ENCODE measurements around the gene CBARP. TPM values are rescaled to one million over a fixed set of nuclear protein-coding genes. Genes with fewer than 3 reads are reported as not detected.
A peak's percentile ranks its signal among the peaks of the same experiment; 100 is the strongest.

CBARP gene
- total RNA-seq, 6 donors from 2014 or later = 0.30 to 1.8 (median 1.0) TPM; not detected in 2

DNA sequence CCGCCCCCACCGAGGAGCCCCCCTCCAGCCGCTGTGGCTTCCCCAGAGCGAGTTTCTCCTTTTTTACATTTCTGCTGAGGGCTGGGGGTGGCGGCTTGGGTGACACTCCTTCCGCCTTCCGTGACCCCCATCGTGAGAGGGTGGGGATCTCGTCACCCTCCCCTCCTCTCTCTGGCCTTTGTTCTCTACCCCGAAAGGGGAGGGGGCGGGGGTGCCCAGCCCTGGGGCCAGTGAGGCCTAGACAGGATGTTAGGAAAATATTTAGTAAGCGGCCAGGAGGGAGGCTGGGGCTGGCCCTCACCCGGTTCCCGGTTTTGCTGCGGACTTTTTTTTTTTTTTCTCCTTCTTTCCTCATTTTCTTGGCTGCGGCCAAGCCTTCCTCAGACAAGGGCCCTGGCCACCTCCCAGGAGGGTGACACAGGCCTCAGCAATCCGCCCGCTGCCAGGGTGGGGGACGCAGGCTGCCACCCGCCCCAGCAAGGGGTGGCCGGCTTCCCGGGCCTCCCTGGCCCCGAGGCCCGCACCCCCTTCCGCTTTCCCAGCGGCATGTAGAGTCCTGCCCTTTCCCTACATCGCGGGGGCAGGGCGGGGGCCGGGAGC lies 14.5 kb upstream of the CBARP start:
- H3K4me1 ChIP-seq = peaks cover 46 to 68% (median 59%) of the 10 kb centered on the region in 4 donors
- 1 to 3% methylated on average over 20 to 26 of the region's 30 CpGs for WGBS, 2 donors
- ATAC-seq (ENCODE audit: low FRiP score in 2 of 2) (peak; percentile 62 to 78), DNase-seq (peak; percentile 92 to 93)
- H3K36me3 ChIP-seq = peaks cover 22 to 60% (median 50%) of the 10 kb centered on the region in 4 donors
- peaks cover 0 to 4% (median 0%) of the 10 kb centered on the region in 4 donors for H3K9me3 ChIP-seq
- H3K4me3 ChIP-seq = peak overlapping the region; percentile 75 to 97 (median 92)
- no peaks in the 10 kb centered on the region for H3K27me3 ChIP-seq
- peak; percentile 67 to 93 for TF ChIP-seq POLR2AphosphoS5 (IDR thresholded peaks at IDR 0.05)
- peak in 1 of 4 donors; percentile 54 for TF ChIP-seq POLR2A (IDR thresholded peaks at IDR 0.05)
- TF ChIP-seq, protein P1, sequence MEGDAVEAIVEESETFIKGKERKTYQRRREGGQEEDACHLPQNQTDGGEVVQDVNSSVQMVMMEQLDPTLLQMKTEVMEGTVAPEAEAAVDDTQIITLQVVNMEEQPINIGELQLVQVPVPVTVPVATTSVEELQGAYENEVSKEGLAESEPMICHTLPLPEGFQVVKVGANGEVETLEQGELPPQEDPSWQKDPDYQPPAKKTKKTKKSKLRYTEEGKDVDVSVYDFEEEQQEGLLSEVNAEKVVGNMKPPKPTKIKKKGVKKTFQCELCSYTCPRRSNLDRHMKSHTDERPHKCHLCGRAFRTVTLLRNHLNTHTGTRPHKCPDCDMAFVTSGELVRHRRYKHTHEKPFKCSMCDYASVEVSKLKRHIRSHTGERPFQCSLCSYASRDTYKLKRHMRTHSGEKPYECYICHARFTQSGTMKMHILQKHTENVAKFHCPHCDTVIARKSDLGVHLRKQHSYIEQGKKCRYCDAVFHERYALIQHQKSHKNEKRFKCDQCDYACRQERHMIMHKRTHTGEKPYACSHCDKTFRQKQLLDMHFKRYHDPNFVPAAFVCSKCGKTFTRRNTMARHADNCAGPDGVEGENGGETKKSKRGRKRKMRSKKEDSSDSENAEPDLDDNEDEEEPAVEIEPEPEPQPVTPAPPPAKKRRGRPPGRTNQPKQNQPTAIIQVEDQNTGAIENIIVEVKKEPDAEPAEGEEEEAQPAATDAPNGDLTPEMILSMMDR (IDR thresholded peaks at IDR 0.05) = no peak
- TF ChIP-seq EP300 (IDR thresholded peaks at IDR 0.05) = peak in 2 of 4 donors; percentile 56 to 57
- H3K27ac ChIP-seq = peak overlapping the region; percentile 97 to 100 (median 100)

DNA sequence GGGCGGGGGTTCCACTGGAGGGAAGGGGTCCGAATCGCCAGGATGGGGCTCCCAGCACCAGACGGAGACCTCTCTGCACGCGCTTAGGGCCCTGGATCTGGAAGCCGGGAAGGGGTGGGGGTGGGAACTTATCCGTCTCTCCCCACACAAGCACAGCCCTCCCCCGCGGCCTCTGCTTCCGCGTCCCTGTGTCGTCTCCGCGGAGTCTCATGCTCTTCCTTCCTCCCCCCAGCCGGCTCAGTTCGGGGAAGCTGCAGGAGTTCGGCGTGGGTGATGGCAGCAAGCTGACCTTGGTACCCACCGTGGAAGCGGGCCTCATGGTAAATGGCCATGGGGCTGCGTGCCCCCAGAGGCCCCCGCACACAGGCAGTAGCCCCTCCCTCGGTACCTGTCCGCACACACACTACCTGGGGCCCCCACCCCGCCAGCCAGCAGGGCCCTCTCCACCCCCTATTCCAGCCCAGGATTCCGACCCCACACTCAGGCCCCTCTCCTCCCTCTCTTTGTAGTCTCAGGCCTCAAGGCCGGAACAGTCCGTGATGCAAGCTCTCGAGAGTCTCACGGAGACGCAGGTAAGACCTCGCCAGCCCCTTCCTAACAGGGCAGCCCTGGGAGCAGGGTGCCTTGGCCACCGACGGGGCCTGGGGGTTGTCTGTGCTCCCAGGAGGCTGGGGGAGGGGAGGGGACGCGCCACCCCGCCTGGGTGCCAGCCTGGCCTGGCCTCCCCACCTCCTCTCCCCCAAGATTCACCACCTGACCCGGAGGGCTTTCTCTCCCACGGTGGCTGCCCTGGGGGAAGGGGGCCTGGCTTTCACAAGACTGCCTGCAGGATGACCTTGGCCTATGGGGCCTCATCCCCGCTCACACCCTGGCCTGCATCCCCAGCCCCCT lies 13.8 kb upstream of the CBARP start:
- 0 to 1% methylated on average over 2 to 38 of the region's 41 CpGs for WGBS, 2 donors
- TF ChIP-seq POLR2A (IDR thresholded peaks at IDR 0.05) (peak in 2 of 4 donors; percentile 18 to 65), POLR2AphosphoS5 (IDR thresholded peaks at IDR 0.05) (peak; percentile 70 to 74), EP300 (IDR thresholded peaks at IDR 0.05) (no peak)
- TF ChIP-seq, protein P1 (IDR thresholded peaks at IDR 0.05) = no peak
- H3K4me3 ChIP-seq = peak overlapping the region; percentile 75 to 97 (median 92)
- peak overlapping the region; percentile 97 to 100 (median 100) for H3K27ac ChIP-seq
- peaks cover 0 to 4% (median 0%) of the 10 kb centered on the region in 4 donors for H3K9me3 ChIP-seq
- peaks cover 44 to 64% (median 56%) of the 10 kb centered on the region in 4 donors for H3K4me1 ChIP-seq
- no peaks in the 10 kb centered on the region for H3K27me3 ChIP-seq
- DNase-seq = peak; percentile 84 to 90
- ATAC-seq (ENCODE audit: low FRiP score in 2 of 2) = peak; percentile 0 to 1
- peaks cover 19 to 52% (median 42%) of the 10 kb centered on the region in 4 donors for H3K36me3 ChIP-seq

DNA sequence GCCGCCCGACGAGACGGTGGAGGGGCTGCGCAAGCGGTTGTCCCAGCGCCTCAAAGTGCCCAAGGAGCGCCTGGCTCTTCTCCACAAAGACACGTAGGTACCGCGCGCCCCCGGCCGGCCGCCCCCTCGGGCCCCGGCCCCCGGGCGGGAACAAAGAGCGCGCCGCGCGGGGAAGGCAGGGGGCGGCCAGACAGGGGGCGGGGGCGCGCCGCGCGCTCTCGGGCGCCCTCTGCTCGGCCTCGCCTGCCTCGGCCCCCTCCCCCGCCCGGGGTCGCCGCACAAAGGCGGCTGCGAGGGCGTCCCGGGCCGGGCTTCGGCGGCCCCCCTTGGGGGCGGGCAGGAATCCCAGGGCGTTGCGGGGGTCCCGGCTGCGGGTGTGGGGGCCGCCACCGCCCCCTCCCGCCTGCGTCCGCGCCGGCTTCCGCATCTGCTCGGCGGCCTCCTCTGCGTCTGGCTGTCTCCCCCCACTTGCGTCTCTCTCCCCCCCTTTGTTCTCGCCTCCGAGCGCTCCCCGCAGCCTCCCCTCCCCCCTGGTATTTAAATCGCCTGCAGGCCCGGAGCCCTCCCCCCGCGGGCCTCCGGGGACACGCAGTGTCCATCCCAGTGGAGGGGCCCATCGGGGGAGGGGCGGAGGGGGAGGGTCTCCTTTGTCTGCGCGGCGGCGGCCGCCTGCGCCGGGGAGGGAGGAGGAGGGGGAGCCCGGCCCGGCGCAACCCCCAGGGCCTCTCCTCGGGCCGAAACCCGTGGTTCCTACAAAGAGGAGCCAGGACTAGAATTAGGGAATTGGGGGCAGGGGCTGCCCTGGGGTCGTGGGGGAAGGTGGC lies 12.8 kb upstream of the CBARP start:
- Histone ChIP-seq H3K4me1 (peaks cover 45 to 64% (median 57%) of the 10 kb centered on the region in 4 donors), H3K4me3 (peak overlapping the region; percentile 75 to 97 (median 92)), H3K36me3 (peaks cover 19 to 43% (median 33%) of the 10 kb centered on the region in 4 donors), H3K9me3 (peaks cover 0 to 4% (median 0%) of the 10 kb centered on the region in 4 donors), H3K27ac (peak overlapping the region; percentile 97 to 100 (median 100)), H3K27me3 (no peaks in the 10 kb centered on the region)
- peak in 1 of 2 donors; percentile 89 for DNase-seq
- TF ChIP-seq POLR2AphosphoS5 (IDR thresholded peaks at IDR 0.05) (no peak), POLR2A (IDR thresholded peaks at IDR 0.05) (peak in 1 of 4 donors; percentile 11)
- WGBS, 2 donors = 0% methylated on average over 17 to 39 of the region's 90 CpGs
- no peak for ATAC-seq (ENCODE audit: low FRiP score in 2 of 2)

DNA sequence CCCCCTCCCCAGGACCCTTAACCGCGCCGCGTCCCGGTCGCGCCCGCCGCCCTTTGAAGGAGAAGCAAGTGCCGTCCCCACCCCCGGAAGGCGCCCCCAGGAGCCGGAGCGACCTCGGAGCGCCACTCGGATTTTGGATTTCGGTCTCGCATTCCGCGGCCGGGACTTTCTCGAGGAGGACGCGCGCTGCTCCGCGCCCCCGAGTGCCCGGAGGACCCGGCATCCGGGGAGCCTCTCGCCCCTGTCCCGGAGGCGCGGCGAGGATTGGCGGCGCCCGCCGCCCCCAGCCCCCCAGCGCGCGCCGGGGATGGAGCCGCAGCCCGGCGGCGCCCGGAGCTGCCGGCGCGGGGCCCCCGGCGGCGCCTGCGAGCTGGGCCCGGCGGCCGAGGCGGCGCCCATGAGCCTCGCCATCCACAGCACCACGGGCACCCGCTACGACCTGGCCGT lies 12.2 kb upstream of the CBARP start:
- Histone ChIP-seq H3K27me3 (no peaks in the 10 kb centered on the region), H3K36me3 (peaks cover 12 to 37% (median 27%) of the 10 kb centered on the region in 4 donors), H3K4me3 (peak overlapping the region; percentile 75 to 97 (median 92)), H3K9me3 (peaks cover 0 to 4% (median 0%) of the 10 kb centered on the region in 4 donors), H3K27ac (peak overlapping the region; percentile 97 to 100 (median 100)), H3K4me1 (peaks cover 45 to 64% (median 57%) of the 10 kb centered on the region in 4 donors)
- 0% methylated on average over 6 of the region's 67 CpGs; no CpG with 5 or more reads in 1 of the 2 donors for WGBS, 2 donors
- ATAC-seq (ENCODE audit: low FRiP score in 2 of 2) (no peak), DNase-seq (no peak)
- TF ChIP-seq EP300 (IDR thresholded peaks at IDR 0.05) = no peak
- TF ChIP-seq POLR2A (IDR thresholded peaks at IDR 0.05) = peak in 1 of 4 donors; percentile 7
- TF ChIP-seq, protein P1 (IDR thresholded peaks at IDR 0.05) = peak in 1 of 6 experiments; percentile 4
- no peak for TF ChIP-seq POLR2AphosphoS5 (IDR thresholded peaks at IDR 0.05)

Data from upper lobe of left lung (tissue), 6 donors.